OCI-M1 (cell line): ENCODE results near the gene MAD1L1.

Experiments used
- DNase-seq: peaks from one replicate; lab custom pipeline; 2025; lab: John Stamatoyannopoulos, UW

Gene MAD1L1

GRCh38 chr7:2201128-2201527 lies 31.6 kb downstream of the MAD1L1 start:
- DNase-seq: no peak

GRCh38 chr7:2200584-2200980 lies 32.2 kb downstream of the MAD1L1 start:
- no peak for DNase-seq

GRCh38 chr7:2199956-2200583 lies 32.7 kb downstream of the MAD1L1 start:
- DNase-seq: no peak

- no peak for DNase-seq
Observed at GRCh38 chr7:2199528-2199927, 33.2 kb downstream of the MAD1L1 start.

- DNase-seq: no peak
Observed at GRCh38 chr7:2198760-2199159, 34.0 kb downstream of the MAD1L1 start.

GRCh38 chr7:2198206-2198605 lies 34.5 kb downstream of the MAD1L1 start:
- no peak for DNase-seq

GRCh38 chr7:2197436-2198155 lies 35.1 kb downstream of the MAD1L1 start:
- DNase-seq: no peak

- no peak for DNase-seq
Observed at GRCh38 chr7:2196381-2197378, 36.1 kb downstream of the MAD1L1 start.

- no peak for DNase-seq
Observed at GRCh38 chr7:2195400-2196246, 37.1 kb downstream of the MAD1L1 start.

- no peak for DNase-seq
Observed at GRCh38 chr7:2193575-2194305, 39.0 kb downstream of the MAD1L1 start.

GRCh38 chr7:2192831-2193534 lies 39.8 kb downstream of the MAD1L1 start:
- no peak for DNase-seq

- DNase-seq: no peak
Observed at GRCh38 chr7:2191016-2191415, 41.7 kb downstream of the MAD1L1 start.

GRCh38 chr7:2190531-2190930 lies 42.2 kb downstream of the MAD1L1 start:
- DNase-seq: no peak

GRCh38 chr7:2186166-2186565 lies 46.6 kb downstream of the MAD1L1 start:
- no peak for DNase-seq

GRCh38 chr7:2185715-2186114 lies 47.0 kb downstream of the MAD1L1 start:
- DNase-seq: no peak

- no peak for DNase-seq
Observed at GRCh38 chr7:2182461-2182860, 50.3 kb downstream of the MAD1L1 start.

- no peak for DNase-seq
Observed at GRCh38 chr7:2181077-2181854, 51.5 kb downstream of the MAD1L1 start.

- no peak for DNase-seq
Observed at GRCh38 chr7:2180081-2180480, 52.7 kb downstream of the MAD1L1 start.

- no peak for DNase-seq
Observed at GRCh38 chr7:2175514-2175913, 57.2 kb downstream of the MAD1L1 start.

- no peak for DNase-seq
Observed at GRCh38 chr7:2175091-2175490, 57.7 kb downstream of the MAD1L1 start.
